OCI-LY1 (cell line): Measurements from ENCODE around the gene TRPV4.

Source experiments
- H2AFZ ChIP-seq: fragments of 200-600 bp; sonication (generic), shearing (Covaris generic); 2 replicates; pipeline ENCODE4 v1.6.0; 2014; ENCODE audit warnings: antibody characterized with exemption, mild to moderate bottlenecking, low read length
- H3F3A ChIP-seq: fragments of 200-600 bp; sonication (generic), shearing (Covaris generic); 2 replicates; pipeline ENCODE4 v1.6.0; 2014; ENCODE audit warnings: mild to moderate bottlenecking, antibody characterized with exemption, low read length, moderate library complexity; ENCODE audit not compliant: insufficient read depth
- H3K27ac ChIP-seq: fragments of 200-600 bp; sonication (generic); 2 replicates; pipeline ENCODE4 v1.5.1; 2014; ENCODE audit warnings: low read length, mixed run types, mild to moderate bottlenecking, low read depth; ENCODE audit not compliant: poor library complexity, severe bottlenecking
- H3K27me3 ChIP-seq: fragments of 200-600 bp; sonication (generic); 2 replicates; pipeline ENCODE4 v1.6.0; 2014; ENCODE audit warnings: antibody characterized with exemption, mild to moderate bottlenecking, low read length, moderate library complexity; ENCODE audit not compliant: insufficient read depth
- H3K36me3 ChIP-seq: fragments of 200-600 bp; sonication (generic); 2 replicates; pipeline ENCODE4 v1.6.1; 2014; ENCODE audit warnings: mild to moderate bottlenecking, antibody characterized with exemption, low read length, moderate library complexity, mixed read lengths; ENCODE audit not compliant: insufficient read depth
- H3K4me1 ChIP-seq: fragments of 200-600 bp; sonication (generic); 2 replicates; pipeline ENCODE4 v1.5.1; 2014; ENCODE audit warnings: mild to moderate bottlenecking, low read length, moderate library complexity; ENCODE audit not compliant: insufficient read depth, severe bottlenecking
- H3K4me2 ChIP-seq: fragments of 200-600 bp; sonication (generic), shearing (Covaris generic); 2 replicates; pipeline ENCODE4 v1.6.1; 2014; ENCODE audit warnings: low read length
- H3K4me3 ChIP-seq: fragments of 200-600 bp; sonication (generic); 2 replicates; pipeline ENCODE4 v1.5.1; 2014; ENCODE audit warnings: low read length, low read depth, mild to moderate bottlenecking, mixed read lengths; ENCODE audit not compliant: poor library complexity, severe bottlenecking
- H3K79me2 ChIP-seq: fragments of 200-600 bp; shearing (Covaris generic); 2 replicates; pipeline ENCODE4 v1.6.1; 2016; ENCODE audit warnings: mixed run types, low read length, mixed read lengths; ENCODE audit not compliant: insufficient read depth
- H3K9ac ChIP-seq: fragments of 200-600 bp; sonication (generic), shearing (Covaris generic); 2 replicates; pipeline ENCODE4 v1.6.1; 2014; ENCODE audit warnings: mild to moderate bottlenecking, low read length, mixed read lengths
- H3K9me2 ChIP-seq: fragments of 200-600 bp; sonication (generic), shearing (Covaris generic); 2 replicates; pipeline ENCODE4 v1.6.1; 2014; ENCODE audit warnings: low read depth, mild to moderate bottlenecking, low read length, mixed read lengths
- H3K9me3 ChIP-seq: fragments of 200-600 bp; shearing (Covaris generic); 2 replicates; pipeline ENCODE4 v1.6.1; 2014; ENCODE audit warnings: low read length, mixed read lengths
- H4K20me1 ChIP-seq: fragments of 200-600 bp; sonication (generic), shearing (Covaris generic); 2 replicates; pipeline ENCODE4 v1.6.0; 2016; ENCODE audit warnings: mild to moderate bottlenecking, low read length; ENCODE audit not compliant: insufficient read depth
- EZH2 ChIP-seq: fragments of 200-600 bp; sonication (generic), shearing (Covaris generic); IDR thresholded peaks from 2 replicates; pipeline ENCODE4 v1.8.0; 2017; ENCODE audit warnings: borderline replicate concordance, mixed run types, mild to moderate bottlenecking, antibody characterized with exemption, low read length, moderate library complexity, mixed read lengths
- TF ChIP-seq, protein P1 (sequence below): fragments of 200-600 bp; sonication (generic), shearing (Covaris generic); IDR thresholded peaks from 2 replicates; pipeline ENCODE4 v1.5.1; 2017; ENCODE audit warnings: mild to moderate bottlenecking, antibody characterized with exemption, low read length, moderate library complexity, mixed read lengths

Gene TRPV4

GRCh38 chr12:109844091-109844490 lies 10.9 kb upstream of the TRPV4 start:
- Histone ChIP-seq H3K36me3 (no peaks in the 10 kb centered on the region), H3K9me3 (no peaks in the 10 kb centered on the region), H3F3A (no peaks in the 10 kb centered on the region), H3K4me2 (no peak overlapping the region), H3K79me2 (no peaks in the 10 kb centered on the region), H3K9me2 (no peaks in the 10 kb centered on the region), H3K27ac (no peak overlapping the region), H2AFZ (no peak overlapping the region), H3K4me3 (no peak overlapping the region), H4K20me1 (no peaks in the 10 kb centered on the region), H3K27me3 (no peaks in the 10 kb centered on the region), H3K9ac (no peak overlapping the region), H3K4me1 (peaks cover 9% of the 10 kb centered on the region)
- TF ChIP-seq, protein P1, sequence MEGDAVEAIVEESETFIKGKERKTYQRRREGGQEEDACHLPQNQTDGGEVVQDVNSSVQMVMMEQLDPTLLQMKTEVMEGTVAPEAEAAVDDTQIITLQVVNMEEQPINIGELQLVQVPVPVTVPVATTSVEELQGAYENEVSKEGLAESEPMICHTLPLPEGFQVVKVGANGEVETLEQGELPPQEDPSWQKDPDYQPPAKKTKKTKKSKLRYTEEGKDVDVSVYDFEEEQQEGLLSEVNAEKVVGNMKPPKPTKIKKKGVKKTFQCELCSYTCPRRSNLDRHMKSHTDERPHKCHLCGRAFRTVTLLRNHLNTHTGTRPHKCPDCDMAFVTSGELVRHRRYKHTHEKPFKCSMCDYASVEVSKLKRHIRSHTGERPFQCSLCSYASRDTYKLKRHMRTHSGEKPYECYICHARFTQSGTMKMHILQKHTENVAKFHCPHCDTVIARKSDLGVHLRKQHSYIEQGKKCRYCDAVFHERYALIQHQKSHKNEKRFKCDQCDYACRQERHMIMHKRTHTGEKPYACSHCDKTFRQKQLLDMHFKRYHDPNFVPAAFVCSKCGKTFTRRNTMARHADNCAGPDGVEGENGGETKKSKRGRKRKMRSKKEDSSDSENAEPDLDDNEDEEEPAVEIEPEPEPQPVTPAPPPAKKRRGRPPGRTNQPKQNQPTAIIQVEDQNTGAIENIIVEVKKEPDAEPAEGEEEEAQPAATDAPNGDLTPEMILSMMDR: no peak
- TF ChIP-seq EZH2: no peak

GRCh38 chr12:109842021-109842420 lies 8.8 kb upstream of the TRPV4 start:
- no peak overlapping the region for H3K4me2 ChIP-seq
- no peak overlapping the region for H3K27ac ChIP-seq
- H2AFZ ChIP-seq: no peak overlapping the region
- H3K36me3 ChIP-seq: no peaks in the 10 kb centered on the region
- no peaks in the 10 kb centered on the region for H3K79me2 ChIP-seq
- no peak overlapping the region for H3K4me3 ChIP-seq
- H3F3A ChIP-seq: no peaks in the 10 kb centered on the region
- H4K20me1 ChIP-seq: no peaks in the 10 kb centered on the region
- peaks cover 9% of the 10 kb centered on the region for H3K4me1 ChIP-seq
- H3K9me3 ChIP-seq: no peaks in the 10 kb centered on the region
- H3K27me3 ChIP-seq: no peaks in the 10 kb centered on the region
- H3K9me2 ChIP-seq: no peaks in the 10 kb centered on the region
- no peak overlapping the region for H3K9ac ChIP-seq
- TF ChIP-seq EZH2: no peak
- TF ChIP-seq, protein P1: no peak

GRCh38 chr12:109841356-109841755 lies 8.2 kb upstream of the TRPV4 start:
- H3K79me2 ChIP-seq: no peaks in the 10 kb centered on the region

More at GRCh38 chr12:109841356-109841755, 8.2 kb upstream of the TRPV4 start:
- Histone ChIP-seq H3K27ac (no peak overlapping the region), H2AFZ (no peak overlapping the region), H3K27me3 (no peaks in the 10 kb centered on the region), H3F3A (no peaks in the 10 kb centered on the region), H3K9me3 (no peaks in the 10 kb centered on the region), H3K4me2 (no peak overlapping the region), H3K9ac (no peak overlapping the region), H3K36me3 (no peaks in the 10 kb centered on the region), H3K4me3 (no peak overlapping the region), H3K9me2 (no peaks in the 10 kb centered on the region), H3K4me1 (peaks cover 9% of the 10 kb centered on the region), H4K20me1 (no peaks in the 10 kb centered on the region)
- no peak for TF ChIP-seq EZH2
- TF ChIP-seq, protein P1: no peak
